Nephron (organoid): ENCODE results near the gene DCHS1.

Experiments used
- H3K27ac Mint-ChIP-seq, 3 experiments: 2 replicates each; pipeline ENCODE4 v1.8.0; 2020; ENCODE audit warnings: mixed read lengths in 3 of 3, mild to moderate bottlenecking in 2 of 3, moderate library complexity in 1 of 3
- H3K27me3 Mint-ChIP-seq: 2 replicates; pipeline ENCODE4 v1.8.0; 2021; ENCODE audit warnings: low read depth, mild to moderate bottlenecking, moderate library complexity, mixed read lengths
- H3K36me3 Mint-ChIP-seq: 2 replicates; pipeline ENCODE4 v1.8.0; 2020; ENCODE audit warnings: low read depth, mixed read lengths
- H3K4me1 Mint-ChIP-seq: 2 replicates; pipeline ENCODE4 v1.8.0; 2020; ENCODE audit warnings: mixed read lengths
- H3K4me3 Mint-ChIP-seq, 3 experiments: 2 replicates each; pipeline ENCODE4 v1.8.0; 2020; ENCODE audit warnings: mild to moderate bottlenecking in 3 of 3, mixed read lengths in 3 of 3, moderate library complexity in 2 of 3
- H3K9me3 Mint-ChIP-seq: 2 replicates; pipeline ENCODE4 v1.8.0; 2020; ENCODE audit warnings: mixed read lengths
- CTCF ChIP-seq, 3 experiments: fragments of 200-600 bp; sonication (generic); IDR thresholded peaks; one replicate each; pipeline ENCODE4 v1.5.0; 2021; ENCODE audit warnings: antibody characterized with exemption in 3 of 3; ENCODE audit not compliant: unreplicated experiment in 3 of 3

DCHS1 gene

GRCh38 chr11:6626971-6627761, 28.4 kb downstream of the DCHS1 start:
- no peak for TF ChIP-seq CTCF (IDR thresholded peaks at IDR 0.05; ENCODE audit: unreplicated experiment in 3 of 3)
- Mint-ChIP-seq H3K27ac (no peak overlapping the region), H3K4me3 (no peak overlapping the region), H3K4me1 (no peaks in the 10 kb centered on the region), H3K36me3 (peaks cover 59% of the 10 kb centered on the region), H3K9me3 (no peaks in the 10 kb centered on the region), H3K27me3 (peaks cover 9% of the 10 kb centered on the region)

- Mint-ChIP-seq H3K4me1 (no peaks in the 10 kb centered on the region), H3K9me3 (no peaks in the 10 kb centered on the region), H3K4me3 (no peak overlapping the region), H3K36me3 (peaks cover 46% of the 10 kb centered on the region), H3K27ac (no peak overlapping the region), H3K27me3 (peaks cover 4% of the 10 kb centered on the region)
- no peak for TF ChIP-seq CTCF (IDR thresholded peaks at IDR 0.05; ENCODE audit: unreplicated experiment in 3 of 3)
These were observed 29.7 kb downstream of the DCHS1 start for GRCh38 chr11:6625832-6626420.

GRCh38 chr11:6625156-6625831, 30.3 kb downstream of the DCHS1 start:
- Mint-ChIP-seq H3K27me3 (no peaks in the 10 kb centered on the region), H3K36me3 (peaks cover 42% of the 10 kb centered on the region), H3K4me3 (no peak overlapping the region), H3K9me3 (no peaks in the 10 kb centered on the region), H3K27ac (no peak overlapping the region), H3K4me1 (no peaks in the 10 kb centered on the region)
- TF ChIP-seq CTCF (IDR thresholded peaks at IDR 0.05; ENCODE audit: unreplicated experiment in 3 of 3), result no peak

- no peak for TF ChIP-seq CTCF (IDR thresholded peaks at IDR 0.05; ENCODE audit: unreplicated experiment in 3 of 3)
- H3K27ac Mint-ChIP-seq, result no peak overlapping the region
- H3K4me1 Mint-ChIP-seq, result no peaks in the 10 kb centered on the region
- no peak overlapping the region for H3K4me3 Mint-ChIP-seq
- H3K9me3 Mint-ChIP-seq, result no peaks in the 10 kb centered on the region
- peaks cover 30% of the 10 kb centered on the region for H3K36me3 Mint-ChIP-seq
- H3K27me3 Mint-ChIP-seq, result no peaks in the 10 kb centered on the region
These were observed 31.9 kb downstream of the DCHS1 start for GRCh38 chr11:6623391-6624363.

GRCh38 chr11:6622261-6623171, 33.1 kb downstream of the DCHS1 start:
- Mint-ChIP-seq H3K27me3 (no peaks in the 10 kb centered on the region), H3K27ac (no peak overlapping the region), H3K4me1 (no peaks in the 10 kb centered on the region), H3K4me3 (no peak overlapping the region), H3K36me3 (peaks cover 21% of the 10 kb centered on the region), H3K9me3 (no peaks in the 10 kb centered on the region)
- no peak for TF ChIP-seq CTCF (IDR thresholded peaks at IDR 0.05; ENCODE audit: unreplicated experiment in 3 of 3)
